Upper lobe of right lung (tissue), 1 donor: Measurements from ENCODE around the gene WWOX. TPM values are rescaled to one million over a fixed set of nuclear protein-coding genes. Genes with fewer than 3 reads are reported as not detected.

ENCODE experiments used
- ATAC-seq: fragments of 200-7000 bp; cut with Tn5 transposase; one replicate; pipeline ENCODE4 v1.9.1; 2020; ENCODE audit warnings: mild to moderate bottlenecking, moderate library complexity
- DNase-seq: peaks from one replicate; pipeline ENCODE4 v3.0.0-alpha.2; 2020
- H3K27ac ChIP-seq: fragments of 200-600 bp; one replicate; pipeline ENCODE4 v1.8.0; 2022
- H3K27me3 ChIP-seq: fragments of 200-600 bp; one replicate; pipeline ENCODE4 v1.8.0; 2022; ENCODE audit warnings: mild to moderate bottlenecking
- H3K36me3 ChIP-seq: fragments of 200-600 bp; one replicate; pipeline ENCODE4 v1.8.0; 2022
- H3K4me1 ChIP-seq: fragments of 200-600 bp; one replicate; pipeline ENCODE4 v1.8.0; 2022
- H3K4me3 ChIP-seq: fragments of 200-600 bp; one replicate; pipeline ENCODE4 v1.8.0; 2022; ENCODE audit warnings: mild to moderate bottlenecking
- H3K9me3 ChIP-seq: fragments of 200-600 bp; one replicate; pipeline ENCODE4 v1.8.0; 2022
- CTCF ChIP-seq: fragments of 200-600 bp; IDR thresholded peaks from one replicate; pipeline ENCODE4 v1.8.0; 2022; ENCODE audit warnings: antibody characterized with exemption
- intact Hi-C: fragments of 100-400 bp; cut with DNase I; formaldehyde crosslinking; loops from one replicate; pipeline ENCODE4 v1.11.0; 2022
- total RNA-seq: library from RNA; stranded (reverse); fragmentation: NEBNext Ultra II Directional; extraction: Animal tissue kit (Norgen Biotek cat#: 25700); gene quantifications from one replicate; pipeline ENCODE4 v1.2.1, GENCODE V29; 2021
- donor health status: DM: no; HTN: yes; CAD: no; lungs with severe emphysema.

WWOX gene
- total RNA-seq, 1 donor from 2014 or later, result 17.0 TPM

- no peak for TF ChIP-seq CTCF
- Histone ChIP-seq H3K27me3 (no peaks in the 10 kb centered on the region), H3K36me3 (no peaks in the 10 kb centered on the region), H3K9me3 (no peaks in the 10 kb centered on the region), H3K4me3 (no peak overlapping the region), H3K4me1 (no peaks in the 10 kb centered on the region), H3K27ac (no peak overlapping the region)
- intact Hi-C loops, result loop anchor here (10.0 kb wide), 1 partner anchor 113 kb away; no protein-coding TSS in a partner anchor
- DNase-seq (no peak), ATAC-seq (no peak)
These were observed 138.4 kb downstream of the WWOX start for GRCh38 chr16:78237841-78238240.

- Histone ChIP-seq H3K36me3 (no peaks in the 10 kb centered on the region), H3K4me1 (no peaks in the 10 kb centered on the region), H3K27ac (no peak overlapping the region), H3K27me3 (no peaks in the 10 kb centered on the region), H3K9me3 (no peaks in the 10 kb centered on the region), H3K4me3 (no peak overlapping the region)
- intact Hi-C loops, result no loop called here
- ATAC-seq (peak; percentile 81), DNase-seq (no peak)
- no peak for TF ChIP-seq CTCF
These were observed 141.2 kb downstream of the WWOX start for GRCh38 chr16:78240459-78241222.

- H3K4me3 ChIP-seq, result no peak overlapping the region
- no peaks in the 10 kb centered on the region for H3K4me1 ChIP-seq
- no peaks in the 10 kb centered on the region for H3K27me3 ChIP-seq
- no peaks in the 10 kb centered on the region for H3K9me3 ChIP-seq
- no peak for DNase-seq
- no peak for ATAC-seq
- TF ChIP-seq CTCF, result no peak
- no peak overlapping the region for H3K27ac ChIP-seq
- H3K36me3 ChIP-seq, result no peaks in the 10 kb centered on the region
- intact Hi-C loops, result no loop called here
These were observed 142.8 kb downstream of the WWOX start for GRCh38 chr16:78242239-78242630.

GRCh38 chr16:78244131-78244895 is 144.9 kb downstream of the WWOX start:
- TF ChIP-seq CTCF, result no peak
- H3K4me3 ChIP-seq, result no peak overlapping the region
- no peaks in the 10 kb centered on the region for H3K4me1 ChIP-seq
- no peaks in the 10 kb centered on the region for H3K27me3 ChIP-seq
- no peak overlapping the region for H3K27ac ChIP-seq
- intact Hi-C loops, result no loop called here
- DNase-seq, result no peak
- ATAC-seq, result peak; percentile 44
- H3K36me3 ChIP-seq, result no peaks in the 10 kb centered on the region
- no peaks in the 10 kb centered on the region for H3K9me3 ChIP-seq

- intact Hi-C loops, result no loop called here
- Histone ChIP-seq H3K4me1 (no peaks in the 10 kb centered on the region), H3K4me3 (no peak overlapping the region), H3K27ac (no peak overlapping the region), H3K36me3 (no peaks in the 10 kb centered on the region), H3K27me3 (no peaks in the 10 kb centered on the region), H3K9me3 (no peaks in the 10 kb centered on the region)
- ATAC-seq (no peak), DNase-seq (no peak)
- TF ChIP-seq CTCF, result no peak
These were observed 147.1 kb downstream of the WWOX start for GRCh38 chr16:78246559-78246958.
